Effector memory CD8-positive, alpha-beta T cell (primary cell): ENCODE data around the gene TBX21.
"Not testable (repeated sequence)": the region's sequence is repeated elsewhere in the genome, so short reads cannot be mapped to it uniquely, and the experiment has no call there.

Source experiments
- ATAC-seq: fragments of 150-1000 bp; cut with Tn5 transposase; replicated peaks from 2 replicates; pipeline ENCODE4 v1.10.0; 2021; ENCODE audit warnings: mild to moderate bottlenecking, moderate library complexity
- DNase-seq, 3 experiments: peaks; one replicate each; pipeline ENCODE4 v3.0.0; 2021
- H3K27ac Mint-ChIP-seq, 2 donors: one replicate each; pipeline ENCODE4 v1.8.0; 2022; ENCODE audit warnings: mild to moderate bottlenecking in 2 of 2, mixed read lengths in 2 of 2, moderate library complexity in 2 of 2
- H3K27me3 Mint-ChIP-seq, 2 donors: one replicate each; pipeline ENCODE4 v1.8.0; 2022; ENCODE audit warnings: mixed read lengths in 2 of 2
- H3K36me3 Mint-ChIP-seq: one replicate; pipeline ENCODE4 v1.8.0; 2022; ENCODE audit warnings: mild to moderate bottlenecking, moderate library complexity, mixed read lengths; ENCODE audit not compliant: insufficient read depth
- H3K4me1 Mint-ChIP-seq, 2 donors: one replicate each; pipeline ENCODE4 v1.8.0; 2022; ENCODE audit warnings: low read depth in 2 of 2, mixed read lengths in 2 of 2
- H3K4me3 Mint-ChIP-seq, 2 donors: one replicate each; pipeline ENCODE4 v1.8.0; 2022; ENCODE audit warnings: mild to moderate bottlenecking in 2 of 2, mixed read lengths in 2 of 2, moderate library complexity in 2 of 2
- H3K9me3 Mint-ChIP-seq, 2 donors: one replicate each; pipeline ENCODE4 v1.8.0; 2022; ENCODE audit warnings: mixed read lengths in 2 of 2

TBX21 gene

GRCh38 chr17:47762728-47763127, 29.7 kb downstream of the TBX21 start:
- Mint-ChIP-seq H3K27ac (peak overlapping the region; percentile 78 to 83), H3K36me3 (peaks cover 3% of the 10 kb centered on the region), H3K27me3 (no peaks in the 10 kb centered on the region), H3K9me3 (no peaks in the 10 kb centered on the region), H3K4me3 (peak overlapping the region; percentile 42 to 58), H3K4me1 (peaks cover 12 to 29% of the 10 kb centered on the region in 2 donors)
- peak; percentile 95 for ATAC-seq
- DNase-seq, result no peak

GRCh38 chr17:47763913-47764582, 31.0 kb downstream of the TBX21 start:
- Mint-ChIP-seq H3K9me3 (no peaks in the 10 kb centered on the region), H3K27ac (peak overlapping the region; percentile 78 to 83), H3K4me1 (peaks cover 10 to 29% of the 10 kb centered on the region in 2 donors), H3K4me3 (peak overlapping the region in 1 of 2 donors; percentile 58), H3K36me3 (peaks cover 3% of the 10 kb centered on the region), H3K27me3 (no peaks in the 10 kb centered on the region)
- no peak for ATAC-seq
- DNase-seq, result no peak

DNA sequence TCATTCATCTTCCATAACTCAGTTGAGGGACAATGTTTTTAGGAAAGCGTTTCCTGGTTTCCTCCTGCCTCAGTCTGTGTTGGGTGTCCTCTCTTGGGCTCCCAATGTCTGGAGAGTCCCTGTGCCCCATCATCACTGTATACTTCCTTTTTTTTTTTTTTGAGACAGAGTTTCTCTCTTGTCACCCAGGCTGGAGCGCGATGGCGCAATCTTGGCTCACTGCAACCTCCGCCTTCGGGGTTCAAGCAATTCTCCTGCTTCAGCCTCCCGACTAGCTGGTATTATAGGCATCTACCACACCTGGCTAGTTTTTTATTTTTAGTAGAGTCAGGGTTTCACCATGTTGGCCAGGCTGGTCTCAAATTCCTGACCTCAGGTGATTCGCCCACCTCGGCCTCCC, 40.6 kb downstream of the TBX21 start:
- peaks cover 22 to 52% of the 10 kb centered on the region in 2 donors for H3K27me3 Mint-ChIP-seq
- not testable (repeated sequence) for H3K27ac Mint-ChIP-seq, H3K4me3 Mint-ChIP-seq, ATAC-seq, DNase-seq, H3K4me1 Mint-ChIP-seq, H3K36me3 Mint-ChIP-seq, H3K9me3 Mint-ChIP-seq

GRCh38 chr17:47774331-47774730, 41.3 kb downstream of the TBX21 start:
- Mint-ChIP-seq H3K9me3 (no peaks in the 10 kb centered on the region), H3K27ac (no peak overlapping the region), H3K4me1 (peaks cover 0 to 5% of the 10 kb centered on the region in 2 donors), H3K27me3 (peaks cover 22 to 52% of the 10 kb centered on the region in 2 donors), H3K4me3 (no peak overlapping the region), H3K36me3 (peaks cover 3% of the 10 kb centered on the region)
- no peak for DNase-seq
- no peak for ATAC-seq

GRCh38 chr17:47774987-47775580, 42.0 kb downstream of the TBX21 start:
- Mint-ChIP-seq H3K4me3 (no peak overlapping the region), H3K27ac (no peak overlapping the region), H3K4me1 (peaks cover 0 to 5% of the 10 kb centered on the region in 2 donors), H3K27me3 (peaks cover 26 to 52% of the 10 kb centered on the region in 2 donors), H3K36me3 (peaks cover 3% of the 10 kb centered on the region), H3K9me3 (no peaks in the 10 kb centered on the region)
- ATAC-seq (no peak), DNase-seq (no peak)

DNA sequence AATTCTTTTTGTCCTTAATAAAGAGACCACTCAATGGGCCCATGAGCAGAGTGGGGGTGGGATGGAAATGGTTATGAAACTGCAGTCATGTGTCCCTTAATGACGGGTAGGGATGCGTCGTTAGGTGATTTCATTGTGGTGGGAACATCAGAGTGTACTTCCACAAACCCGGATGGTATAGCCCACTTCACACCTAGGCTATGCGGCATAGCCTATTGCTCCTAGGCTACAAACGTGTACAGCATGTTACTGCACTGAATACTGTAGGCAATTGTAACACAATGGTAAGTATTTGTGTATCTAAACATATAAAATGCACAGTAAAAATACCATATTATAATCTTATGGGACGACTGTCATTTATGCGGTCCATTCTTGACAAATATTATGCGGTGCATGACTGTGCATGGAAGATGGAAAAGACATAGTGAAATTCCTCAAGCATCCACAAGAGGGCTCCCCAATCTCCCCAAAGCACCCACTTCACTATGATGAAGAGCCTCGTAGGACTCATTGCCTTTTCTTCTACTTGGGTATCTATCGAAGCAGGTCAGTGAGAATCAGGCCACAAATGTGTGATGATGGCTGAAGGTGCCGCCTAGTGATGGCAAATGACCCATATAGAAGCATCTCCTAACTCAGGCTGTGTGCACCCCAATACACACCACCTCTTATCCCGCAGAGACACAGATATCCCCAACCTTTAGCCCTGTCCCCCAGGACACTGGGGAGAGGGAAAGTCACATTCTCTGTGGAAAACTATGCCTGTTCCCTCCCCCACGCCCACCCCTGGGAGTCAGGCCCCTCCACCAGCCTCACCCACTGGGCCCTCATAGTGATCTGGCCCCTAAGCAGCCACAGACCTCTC, 43.5 kb downstream of the TBX21 start:
- H3K27ac Mint-ChIP-seq, result no peak overlapping the region
- no peak overlapping the region for H3K4me3 Mint-ChIP-seq
- H3K36me3 Mint-ChIP-seq, result peaks cover 3% of the 10 kb centered on the region
- H3K4me1 Mint-ChIP-seq, result peaks cover 0 to 5% of the 10 kb centered on the region in 2 donors
- H3K27me3 Mint-ChIP-seq, result peaks cover 31 to 52% of the 10 kb centered on the region in 2 donors
- ATAC-seq, result peak; percentile 87
- no peaks in the 10 kb centered on the region for H3K9me3 Mint-ChIP-seq
- peak; percentile 39 to 50 (median 50) for DNase-seq

- Mint-ChIP-seq H3K27ac (no peak overlapping the region), H3K27me3 (peaks cover 32 to 46% of the 10 kb centered on the region in 2 donors), H3K36me3 (peaks cover 3% of the 10 kb centered on the region), H3K4me3 (no peak overlapping the region), H3K4me1 (peaks cover 0 to 5% of the 10 kb centered on the region in 2 donors), H3K9me3 (no peaks in the 10 kb centered on the region)
- ATAC-seq (no peak), DNase-seq (no peak)
Measured at GRCh38 chr17:47778184-47778635, 45.2 kb downstream of the TBX21 start.

DNA sequence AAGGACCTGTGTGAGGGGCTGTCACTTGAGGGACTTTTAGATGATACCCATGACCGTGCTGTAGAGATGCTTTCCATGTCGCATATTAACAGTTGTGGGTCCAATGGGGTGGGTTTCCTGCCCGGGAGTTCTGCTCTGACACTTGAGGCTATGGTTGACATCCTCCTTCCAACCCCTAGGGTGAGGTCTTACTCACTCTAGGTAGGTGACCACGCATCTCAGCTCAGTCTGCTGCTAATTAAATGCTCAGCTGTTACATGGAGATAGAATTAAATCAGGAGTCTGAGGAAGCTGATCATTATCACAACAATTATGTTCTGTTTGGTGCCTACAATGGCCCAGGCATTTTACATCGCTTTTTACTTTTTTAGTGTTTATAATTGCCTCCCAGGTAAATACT, 48.4 kb downstream of the TBX21 start:
- H3K4me1 Mint-ChIP-seq, result peaks cover 0 to 5% of the 10 kb centered on the region in 2 donors
- H3K27ac Mint-ChIP-seq, result no peak overlapping the region
- H3K36me3 Mint-ChIP-seq, result peaks cover 5% of the 10 kb centered on the region
- no peak for DNase-seq
- H3K27me3 Mint-ChIP-seq, result peaks cover 17 to 21% of the 10 kb centered on the region in 2 donors
- H3K9me3 Mint-ChIP-seq, result no peaks in the 10 kb centered on the region
- no peak overlapping the region for H3K4me3 Mint-ChIP-seq
- no peak for ATAC-seq

DNA sequence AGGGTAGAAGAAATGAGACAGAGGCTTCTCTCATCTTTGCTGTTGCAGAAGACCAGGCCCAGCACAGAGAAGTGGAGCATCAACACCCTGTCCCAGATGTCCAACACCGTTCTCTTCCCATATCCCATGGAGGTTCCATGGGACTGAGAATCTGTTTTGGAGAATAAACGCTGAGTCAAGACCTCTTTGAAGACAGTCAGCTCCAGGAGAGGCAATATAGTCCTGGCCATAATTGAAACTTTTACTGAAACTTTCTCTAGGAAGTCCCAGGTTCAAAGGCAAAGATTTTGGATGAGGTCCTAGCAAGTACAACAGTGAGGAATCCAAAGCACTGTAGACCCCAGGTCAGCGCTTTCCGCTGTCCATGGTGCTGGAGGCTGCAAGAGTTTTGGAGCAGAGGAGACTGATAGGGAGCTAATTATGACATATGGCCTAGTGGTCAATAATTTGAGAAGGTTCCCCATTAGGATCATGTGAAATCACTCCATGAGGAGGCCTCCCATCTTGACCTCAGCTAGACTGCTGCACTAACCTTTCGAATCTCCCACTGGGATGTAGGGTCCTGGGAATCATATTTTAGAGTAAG, 52.6 kb downstream of the TBX21 start:
- Mint-ChIP-seq H3K36me3 (peaks cover 2% of the 10 kb centered on the region), H3K27ac (no peak overlapping the region), H3K27me3 (peaks cover 20 to 30% of the 10 kb centered on the region in 2 donors), H3K4me3 (no peak overlapping the region), H3K4me1 (peaks cover 3 to 4% of the 10 kb centered on the region in 2 donors), H3K9me3 (no peaks in the 10 kb centered on the region)
- ATAC-seq, result no peak
- no peak for DNase-seq

GRCh38 chr17:47789611-47790561, 56.9 kb downstream of the TBX21 start:
- H3K4me3 Mint-ChIP-seq, result peak overlapping the region; percentile 70 to 73
- no peaks in the 10 kb centered on the region for H3K36me3 Mint-ChIP-seq
- peak; percentile 48 to 62 (median 49) for DNase-seq
- peaks cover 41 to 72% of the 10 kb centered on the region in 2 donors for H3K27me3 Mint-ChIP-seq
- H3K27ac Mint-ChIP-seq, result no peak overlapping the region
- peaks cover 3 to 4% of the 10 kb centered on the region in 2 donors for H3K4me1 Mint-ChIP-seq
- no peaks in the 10 kb centered on the region for H3K9me3 Mint-ChIP-seq
- peak; percentile 97 for ATAC-seq

GRCh38 chr17:47791025-47791424, 58.0 kb downstream of the TBX21 start:
- H3K36me3 Mint-ChIP-seq, result no peaks in the 10 kb centered on the region
- H3K27me3 Mint-ChIP-seq, result peaks cover 46 to 77% of the 10 kb centered on the region in 2 donors
- peaks cover 3 to 4% of the 10 kb centered on the region in 2 donors for H3K4me1 Mint-ChIP-seq
- DNase-seq, result no peak
- no peaks in the 10 kb centered on the region for H3K9me3 Mint-ChIP-seq
- no peak for ATAC-seq
- no peak overlapping the region for H3K27ac Mint-ChIP-seq
- peak overlapping the region; percentile 70 to 73 for H3K4me3 Mint-ChIP-seq

DNA sequence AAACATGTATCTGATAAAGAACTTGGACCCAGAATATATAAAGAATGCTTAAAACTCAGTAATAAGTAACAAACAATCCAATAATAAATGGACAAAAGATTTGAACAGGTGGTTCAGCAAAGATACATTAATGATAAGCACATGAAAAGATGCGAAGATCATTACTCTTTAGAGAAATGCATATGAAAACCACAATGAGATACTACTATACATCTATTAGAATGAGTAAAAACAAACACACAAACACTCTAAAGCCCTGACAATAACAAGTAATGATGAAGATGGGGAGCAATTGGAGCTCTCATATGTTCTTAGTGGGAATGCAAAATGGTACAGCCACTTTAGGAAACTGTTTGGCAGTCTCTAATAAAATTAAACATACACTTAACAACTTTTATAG, 59.4 kb downstream of the TBX21 start:
- peaks cover 3 to 4% of the 10 kb centered on the region in 2 donors for H3K4me1 Mint-ChIP-seq
- no peaks in the 10 kb centered on the region for H3K36me3 Mint-ChIP-seq
- DNase-seq, result no peak
- no peak overlapping the region for H3K4me3 Mint-ChIP-seq
- H3K27me3 Mint-ChIP-seq, result peaks cover 45 to 75% of the 10 kb centered on the region in 2 donors
- no peak for ATAC-seq
- H3K9me3 Mint-ChIP-seq, result no peaks in the 10 kb centered on the region
- H3K27ac Mint-ChIP-seq, result no peak overlapping the region
